HEK293 (cell line): ENCODE results near the gene GSG1L.

Experiments used
- CTCF ChIA-PET: fragments of 350-600 bp; formaldehyde crosslinking; extraction: SDS; loops from one replicate; lab custom pipeline; 2021; ENCODE audit warnings: antibody characterized with exemption; lab: Yijun Ruan, JAX
- POLR2A ChIA-PET: fragments of 300-600 bp; formaldehyde crosslinking; extraction: SDS; loops from one replicate; lab custom pipeline; 2020; ENCODE audit warnings: antibody characterized with exemption, inconsistent platforms; lab: Yijun Ruan, JAX
- H3K27ac ChIP-seq: fragments of 200-500 bp; sonication (Bioruptor generic); 2 replicates; pipeline ENCODE4 v1.5.1; 2014; ENCODE audit warnings: low read depth, low read length, control low read depth, inconsistent platforms; ENCODE audit errors: extremely low read depth
- H3K36me3 ChIP-seq, 2 experiments: fragments of 200-500 bp in 1 of 2; sonication (Bioruptor generic) in 1 of 2; 1 replicate in 1 of 2; 2 replicates in 1 of 2; pipeline ENCODE4 v1.5.1; 2014 to 2017; ENCODE audit warnings: inconsistent platforms in 2 of 2, low read length in 2 of 2; ENCODE audit not compliant: control insufficient read depth in 2 of 2, insufficient read depth in 1 of 2
- H3K4me1 ChIP-seq: fragments of 200-500 bp; sonication (Bioruptor generic); 2 replicates; pipeline ENCODE4 v1.5.1; 2014; ENCODE audit warnings: mild to moderate bottlenecking, low read length, inconsistent platforms; ENCODE audit not compliant: control insufficient read depth, insufficient read depth
- H3K4me3 ChIP-seq: 2 replicates; pipeline ENCODE4 v1.5.1; 2011; ENCODE audit warnings: low read depth, mild to moderate bottlenecking, control low read depth, low read length, moderate library complexity
- H3K9me3 ChIP-seq: fragments of 200-500 bp; sonication (Bioruptor generic); 2 replicates; pipeline ENCODE4 v1.5.1; 2014; ENCODE audit warnings: low read depth, low read length, inconsistent platforms; ENCODE audit not compliant: control insufficient read depth, insufficient read depth
- EGR2 ChIP-seq: fragments of 450-650 bp; formaldehyde crosslinking; IDR thresholded peaks from 2 replicates; pipeline ENCODE4 v1.5.1; 2016; ENCODE audit warnings: low read depth, missing biosample characterization, missing genetic modification characterization
- FEZF1 ChIP-seq: fragments of 450-650 bp; formaldehyde crosslinking; IDR thresholded peaks from 2 replicates; pipeline ENCODE4 v1.5.1; 2016; ENCODE audit warnings: missing biosample characterization, missing genetic modification characterization
- WT1 ChIP-seq: fragments of 450-650 bp; formaldehyde crosslinking; IDR thresholded peaks from 2 replicates; pipeline ENCODE4 v1.5.1; 2016; ENCODE audit warnings: missing biosample characterization, missing genetic modification characterization
- ZBTB17 ChIP-seq: fragments of 450-650 bp; formaldehyde crosslinking; IDR thresholded peaks from 2 replicates; pipeline ENCODE4 v1.5.1; 2016; ENCODE audit warnings: missing biosample characterization, missing genetic modification characterization
- ZEB2 ChIP-seq: fragments of 450-650 bp; formaldehyde crosslinking; IDR thresholded peaks from 2 replicates; pipeline ENCODE4 v1.5.1; 2016; ENCODE audit warnings: missing biosample characterization, missing genetic modification characterization
- ZIC2 ChIP-seq: fragments of 450-650 bp; formaldehyde crosslinking; IDR thresholded peaks from 2 replicates; pipeline ENCODE4 v1.5.1; 2016; ENCODE audit warnings: missing biosample characterization, missing genetic modification characterization
- ZNF138 ChIP-seq: fragments of 450-650 bp; formaldehyde crosslinking; IDR thresholded peaks from 2 replicates; pipeline ENCODE4 v1.5.1; 2016; ENCODE audit warnings: missing biosample characterization, missing genetic modification characterization, borderline replicate concordance
- ZNF266 ChIP-seq: fragments of 450-650 bp; formaldehyde crosslinking; IDR thresholded peaks from 2 replicates; pipeline ENCODE4 v1.5.1; 2016; ENCODE audit warnings: missing biosample characterization, missing genetic modification characterization, low read depth
- ZNF341 ChIP-seq: fragments of 450-650 bp; formaldehyde crosslinking; IDR thresholded peaks from 2 replicates; pipeline ENCODE4; 2016; ENCODE audit warnings: low read depth, missing biosample characterization, missing genetic modification characterization
- ZNF394 ChIP-seq: fragments of 450-650 bp; formaldehyde crosslinking; IDR thresholded peaks from 2 replicates; pipeline ENCODE4 v1.5.1; 2016; ENCODE audit warnings: missing biosample characterization, missing genetic modification characterization, mild to moderate bottlenecking, moderate library complexity, borderline replicate concordance
- ZNF530 ChIP-seq: fragments of 450-650 bp; formaldehyde crosslinking; IDR thresholded peaks from 2 replicates; pipeline ENCODE4 v1.5.1; 2016; ENCODE audit warnings: low read depth, missing biosample characterization, missing genetic modification characterization
- ZNF623 ChIP-seq: fragments of 450-650 bp; formaldehyde crosslinking; IDR thresholded peaks from 2 replicates; pipeline ENCODE4 v1.5.1; 2016; ENCODE audit warnings: missing biosample characterization, missing genetic modification characterization
- ZNF747 ChIP-seq: fragments of 450-650 bp; formaldehyde crosslinking; IDR thresholded peaks from 2 replicates; pipeline ENCODE4 v1.5.1; 2016; ENCODE audit warnings: missing biosample characterization, missing genetic modification characterization
- ZNF768 ChIP-seq: fragments of 450-650 bp; formaldehyde crosslinking; IDR thresholded peaks from 2 replicates; pipeline ENCODE4 v1.5.1; 2018; ENCODE audit warnings: missing biosample characterization, mild to moderate bottlenecking, missing genetic modification characterization
- ZNF777 ChIP-seq: fragments of 450-650 bp; formaldehyde crosslinking; IDR thresholded peaks from 2 replicates; pipeline ENCODE4 v1.5.1; 2017; ENCODE audit warnings: missing biosample characterization, missing genetic modification characterization, borderline replicate concordance
- TF ChIP-seq, protein P1 (sequence below): fragments of 450-650 bp; formaldehyde crosslinking; IDR thresholded peaks from 2 replicates; pipeline ENCODE4 v1.5.1; 2016; ENCODE audit warnings: missing biosample characterization, missing genetic modification characterization
- TF ChIP-seq, protein P2 (sequence below): fragments of 450-650 bp; formaldehyde crosslinking; IDR thresholded peaks from 2 replicates; pipeline ENCODE4 v1.5.1; 2017; ENCODE audit warnings: missing biosample characterization, missing genetic modification characterization
- TF ChIP-seq, protein P3 (sequence below): fragments of 450-650 bp; formaldehyde crosslinking; IDR thresholded peaks from 2 replicates; pipeline ENCODE4 v1.5.1; 2016; ENCODE audit warnings: missing biosample characterization, missing genetic modification characterization
- TF ChIP-seq, protein P4 (sequence below): fragments of 450-650 bp; formaldehyde crosslinking; IDR thresholded peaks from 2 replicates; pipeline ENCODE4 v1.5.1; 2016; ENCODE audit warnings: missing biosample characterization, missing genetic modification characterization
- TF ChIP-seq, protein P5 (sequence below): fragments of 450-650 bp; formaldehyde crosslinking; IDR thresholded peaks from 2 replicates; pipeline ENCODE4 v1.5.1; 2017; ENCODE audit warnings: missing biosample characterization, missing genetic modification characterization
- TF ChIP-seq, protein P6 (sequence below): fragments of 450-650 bp; formaldehyde crosslinking; IDR thresholded peaks from 2 replicates; pipeline ENCODE4 v1.5.1; 2016; ENCODE audit warnings: missing biosample characterization, missing genetic modification characterization

Gene GSG1L

DNA sequence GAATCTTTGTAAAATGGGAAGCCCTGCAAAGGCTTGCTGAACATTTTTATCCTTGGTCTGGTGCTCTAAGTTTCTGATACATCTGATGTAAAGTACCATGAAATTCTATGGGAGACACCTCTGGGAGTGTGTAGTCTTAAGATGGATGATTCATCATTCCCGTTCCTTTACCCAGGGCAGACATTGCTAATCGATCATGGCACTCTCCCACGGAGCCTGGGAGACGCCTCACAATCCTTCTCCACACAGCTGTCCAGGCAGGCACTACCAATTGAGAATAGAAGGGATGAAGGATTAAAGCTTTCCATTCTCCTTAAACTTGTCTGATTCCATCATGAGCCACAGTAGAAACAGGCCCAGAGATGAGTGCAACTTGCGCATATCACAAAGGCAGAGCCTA is 144.8 kb downstream of the GSG1L start:
- H3K27ac ChIP-seq: no peak overlapping the region
- TF ChIP-seq ZBTB17: peak; percentile 94
- TF ChIP-seq, protein P1, sequence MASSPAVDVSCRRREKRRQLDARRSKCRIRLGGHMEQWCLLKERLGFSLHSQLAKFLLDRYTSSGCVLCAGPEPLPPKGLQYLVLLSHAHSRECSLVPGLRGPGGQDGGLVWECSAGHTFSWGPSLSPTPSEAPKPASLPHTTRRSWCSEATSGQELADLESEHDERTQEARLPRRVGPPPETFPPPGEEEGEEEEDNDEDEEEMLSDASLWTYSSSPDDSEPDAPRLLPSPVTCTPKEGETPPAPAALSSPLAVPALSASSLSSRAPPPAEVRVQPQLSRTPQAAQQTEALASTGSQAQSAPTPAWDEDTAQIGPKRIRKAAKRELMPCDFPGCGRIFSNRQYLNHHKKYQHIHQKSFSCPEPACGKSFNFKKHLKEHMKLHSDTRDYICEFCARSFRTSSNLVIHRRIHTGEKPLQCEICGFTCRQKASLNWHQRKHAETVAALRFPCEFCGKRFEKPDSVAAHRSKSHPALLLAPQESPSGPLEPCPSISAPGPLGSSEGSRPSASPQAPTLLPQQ: no peak
- TF ChIP-seq, protein P2, sequence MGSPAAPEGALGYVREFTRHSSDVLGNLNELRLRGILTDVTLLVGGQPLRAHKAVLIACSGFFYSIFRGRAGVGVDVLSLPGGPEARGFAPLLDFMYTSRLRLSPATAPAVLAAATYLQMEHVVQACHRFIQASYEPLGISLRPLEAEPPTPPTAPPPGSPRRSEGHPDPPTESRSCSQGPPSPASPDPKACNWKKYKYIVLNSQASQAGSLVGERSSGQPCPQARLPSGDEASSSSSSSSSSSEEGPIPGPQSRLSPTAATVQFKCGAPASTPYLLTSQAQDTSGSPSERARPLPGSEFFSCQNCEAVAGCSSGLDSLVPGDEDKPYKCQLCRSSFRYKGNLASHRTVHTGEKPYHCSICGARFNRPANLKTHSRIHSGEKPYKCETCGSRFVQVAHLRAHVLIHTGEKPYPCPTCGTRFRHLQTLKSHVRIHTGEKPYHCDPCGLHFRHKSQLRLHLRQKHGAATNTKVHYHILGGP (tag by site-specific recombination): no peak
- no peak overlapping the region for H3K4me3 ChIP-seq
- CTCF ChIA-PET: interaction anchor here (1.1 to 1.4 kb wide), 2 partner anchors 51 to 152 kb away, joined by 4 read pairs; no protein-coding TSS in a partner anchor
- POLR2A ChIA-PET: interaction anchor here (0.6 kb wide), 1 partner anchor 51 kb away, joined by 5 read pairs; no protein-coding TSS in a partner anchor
- H3K36me3 ChIP-seq: no peaks in the 10 kb centered on the region
- H3K9me3 ChIP-seq: no peaks in the 10 kb centered on the region
- no peaks in the 10 kb centered on the region for H3K4me1 ChIP-seq

DNA sequence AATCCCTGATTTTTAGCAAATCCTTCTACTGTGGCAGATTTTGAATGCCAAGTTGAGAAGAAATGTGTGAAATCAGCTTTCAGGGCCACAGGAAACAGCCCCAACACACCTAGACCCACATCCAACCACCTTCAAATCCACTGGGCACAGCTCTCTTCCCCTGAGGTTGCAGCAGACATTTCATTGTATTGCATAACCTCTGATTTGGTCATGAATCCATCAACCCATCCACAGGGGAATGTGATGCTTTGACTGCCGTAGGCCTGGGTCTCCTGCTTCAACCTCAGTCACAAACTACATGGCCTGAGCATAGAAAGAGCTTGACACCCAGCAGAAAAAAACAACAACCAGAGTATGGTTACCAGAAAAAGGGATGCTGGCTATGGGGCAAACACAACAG is 145.6 kb downstream of the GSG1L start:
- Histone ChIP-seq H3K36me3 (no peaks in the 10 kb centered on the region), H3K4me1 (no peaks in the 10 kb centered on the region), H3K27ac (no peak overlapping the region), H3K9me3 (no peaks in the 10 kb centered on the region), H3K4me3 (no peak overlapping the region)
- POLR2A ChIA-PET: no interaction called here
- CTCF ChIA-PET: interaction anchor here (0.7 to 1.5 kb wide), 3 partner anchors 50 to 299 kb away, joined by 3 to 7 read pairs (median 4); no protein-coding TSS in a partner anchor
- TF ChIP-seq ZNF394: no peak
- TF ChIP-seq ZNF768 (tag by site-specific recombination): no peak
- TF ChIP-seq EGR2: no peak
- TF ChIP-seq FEZF1 (tag by site-specific recombination): no peak
- TF ChIP-seq, all 188 proteins: peak for 0

DNA sequence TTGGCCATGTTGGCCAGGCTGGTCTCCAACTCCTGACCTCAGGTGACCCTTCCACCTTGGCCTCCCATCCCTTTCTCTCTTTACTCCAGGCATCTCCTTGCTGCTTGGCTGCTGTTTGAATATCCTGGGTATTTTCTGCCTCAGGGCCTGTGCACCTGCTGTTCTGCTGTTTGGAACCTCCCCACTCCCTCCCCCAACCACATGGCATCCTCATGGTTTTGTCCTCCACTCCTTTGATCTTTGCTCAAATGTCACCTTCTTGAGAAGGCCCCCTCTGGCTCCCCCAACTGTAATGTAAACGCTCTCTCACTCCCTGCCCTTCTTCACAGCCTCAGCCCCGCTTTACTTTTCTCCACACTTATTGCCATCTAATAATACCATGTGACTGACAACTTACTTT is 152.0 kb downstream of the GSG1L start:
- ChIA-PET POLR2A (no interaction called here), CTCF (interaction anchor here (0.8 kb wide), 1 partner anchor 14 kb away, joined by 3 read pairs; no protein-coding TSS in a partner anchor)
- Histone ChIP-seq H3K4me3 (no peak overlapping the region), H3K9me3 (no peaks in the 10 kb centered on the region), H3K4me1 (no peaks in the 10 kb centered on the region), H3K27ac (no peak overlapping the region)
- TF ChIP-seq, protein P3, sequence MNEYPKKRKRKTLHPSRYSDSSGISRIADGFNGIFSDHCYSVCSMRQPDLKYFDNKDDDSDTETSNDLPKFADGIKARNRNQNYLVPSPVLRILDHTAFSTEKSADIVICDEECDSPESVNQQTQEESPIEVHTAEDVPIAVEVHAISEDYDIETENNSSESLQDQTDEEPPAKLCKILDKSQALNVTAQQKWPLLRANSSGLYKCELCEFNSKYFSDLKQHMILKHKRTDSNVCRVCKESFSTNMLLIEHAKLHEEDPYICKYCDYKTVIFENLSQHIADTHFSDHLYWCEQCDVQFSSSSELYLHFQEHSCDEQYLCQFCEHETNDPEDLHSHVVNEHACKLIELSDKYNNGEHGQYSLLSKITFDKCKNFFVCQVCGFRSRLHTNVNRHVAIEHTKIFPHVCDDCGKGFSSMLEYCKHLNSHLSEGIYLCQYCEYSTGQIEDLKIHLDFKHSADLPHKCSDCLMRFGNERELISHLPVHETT (tag by site-specific recombination): no peak
- peak; percentile 46 for TF ChIP-seq ZNF623 (tag by site-specific recombination)
- no peak for TF ChIP-seq ZNF138
- TF ChIP-seq ZIC2 (tag by site-specific recombination): peak; percentile 56
- peak; percentile 29; the same call in 1 of the 2 replicates for TF ChIP-seq ZNF341
- no peak for TF ChIP-seq ZNF747 (tag by site-specific recombination)
- TF ChIP-seq, all 188 proteins: peak for 3
- H3K36me3 ChIP-seq: no peaks in the 10 kb centered on the region

DNA sequence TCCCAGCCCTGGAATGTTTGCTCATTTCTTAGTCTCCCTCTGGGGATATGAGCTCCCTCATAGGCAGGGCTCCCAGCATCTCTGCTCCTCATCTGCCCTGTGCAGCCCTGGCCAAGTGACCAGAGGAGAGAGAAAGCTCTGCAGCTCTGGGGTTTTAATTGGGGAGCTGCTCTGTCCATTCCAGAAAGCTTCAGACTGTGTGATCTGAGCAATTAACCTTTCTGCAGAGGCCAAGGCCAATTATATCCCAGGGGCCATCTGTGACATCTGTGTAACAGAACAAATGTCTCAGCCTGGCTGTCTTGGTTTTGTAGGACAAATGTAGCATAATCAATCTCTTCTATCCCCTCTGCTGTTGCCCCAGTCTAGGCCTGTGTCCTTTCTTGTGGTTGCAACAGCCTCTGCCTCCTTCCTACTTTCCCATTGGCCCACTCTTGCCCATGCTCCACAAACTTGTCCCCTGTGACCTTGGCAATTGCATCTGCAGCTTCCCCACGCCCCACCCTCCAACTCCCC is 156.0 kb downstream of the GSG1L start:
- H3K36me3 ChIP-seq: no peaks in the 10 kb centered on the region
- H3K9me3 ChIP-seq: no peaks in the 10 kb centered on the region
- ChIA-PET CTCF (no interaction called here), POLR2A (no interaction called here)
- no peak overlapping the region for H3K27ac ChIP-seq
- no peak overlapping the region for H3K4me3 ChIP-seq
- H3K4me1 ChIP-seq: no peaks in the 10 kb centered on the region
- TF ChIP-seq, protein P4, sequence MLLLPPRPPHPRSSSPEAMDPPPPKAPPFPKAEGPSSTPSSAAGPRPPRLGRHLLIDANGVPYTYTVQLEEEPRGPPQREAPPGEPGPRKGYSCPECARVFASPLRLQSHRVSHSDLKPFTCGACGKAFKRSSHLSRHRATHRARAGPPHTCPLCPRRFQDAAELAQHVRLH (tag by site-specific recombination): no peak
- TF ChIP-seq ZNF266 (no peak), ZNF530 (no peak), ZNF777 (tag by site-specific recombination) (no peak), WT1 (tag by site-specific recombination) (no peak), ZEB2 (tag by site-specific recombination) (no peak)
- TF ChIP-seq, protein P5, sequence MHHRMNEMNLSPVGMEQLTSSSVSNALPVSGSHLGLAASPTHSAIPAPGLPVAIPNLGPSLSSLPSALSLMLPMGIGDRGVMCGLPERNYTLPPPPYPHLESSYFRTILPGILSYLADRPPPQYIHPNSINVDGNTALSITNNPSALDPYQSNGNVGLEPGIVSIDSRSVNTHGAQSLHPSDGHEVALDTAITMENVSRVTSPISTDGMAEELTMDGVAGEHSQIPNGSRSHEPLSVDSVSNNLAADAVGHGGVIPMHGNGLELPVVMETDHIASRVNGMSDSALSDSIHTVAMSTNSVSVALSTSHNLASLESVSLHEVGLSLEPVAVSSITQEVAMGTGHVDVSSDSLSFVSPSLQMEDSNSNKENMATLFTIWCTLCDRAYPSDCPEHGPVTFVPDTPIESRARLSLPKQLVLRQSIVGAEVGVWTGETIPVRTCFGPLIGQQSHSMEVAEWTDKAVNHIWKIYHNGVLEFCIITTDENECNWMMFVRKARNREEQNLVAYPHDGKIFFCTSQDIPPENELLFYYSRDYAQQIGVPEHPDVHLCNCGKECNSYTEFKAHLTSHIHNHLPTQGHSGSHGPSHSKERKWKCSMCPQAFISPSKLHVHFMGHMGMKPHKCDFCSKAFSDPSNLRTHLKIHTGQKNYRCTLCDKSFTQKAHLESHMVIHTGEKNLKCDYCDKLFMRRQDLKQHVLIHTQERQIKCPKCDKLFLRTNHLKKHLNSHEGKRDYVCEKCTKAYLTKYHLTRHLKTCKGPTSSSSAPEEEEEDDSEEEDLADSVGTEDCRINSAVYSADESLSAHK: no peak
- TF ChIP-seq, protein P6, sequence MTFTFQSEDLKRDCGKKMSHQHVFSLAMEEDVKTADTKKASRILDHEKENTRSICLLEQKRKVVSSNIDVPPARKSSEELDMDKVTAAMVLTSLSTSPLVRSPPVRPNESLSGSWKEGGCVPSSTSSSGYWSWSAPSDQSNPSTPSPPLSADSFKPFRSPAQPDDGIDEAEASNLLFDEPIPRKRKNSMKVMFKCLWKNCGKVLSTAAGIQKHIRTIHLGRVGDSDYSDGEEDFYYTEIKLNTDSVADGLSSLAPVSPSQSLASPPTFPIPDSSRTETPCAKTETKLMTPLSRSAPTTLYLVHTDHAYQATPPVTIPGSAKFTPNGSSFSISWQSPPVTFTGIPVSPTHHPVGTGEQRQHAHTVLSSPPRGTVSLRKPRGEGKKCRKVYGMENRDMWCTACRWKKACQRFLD: no peak
